Measurements from ENCODE around the gene MMGT1.
"Not testable (repeated sequence)": the region's sequence is repeated elsewhere in the genome, so short reads cannot be mapped to it uniquely, and the experiment has no call there.

MMGT1 gene

DNA sequence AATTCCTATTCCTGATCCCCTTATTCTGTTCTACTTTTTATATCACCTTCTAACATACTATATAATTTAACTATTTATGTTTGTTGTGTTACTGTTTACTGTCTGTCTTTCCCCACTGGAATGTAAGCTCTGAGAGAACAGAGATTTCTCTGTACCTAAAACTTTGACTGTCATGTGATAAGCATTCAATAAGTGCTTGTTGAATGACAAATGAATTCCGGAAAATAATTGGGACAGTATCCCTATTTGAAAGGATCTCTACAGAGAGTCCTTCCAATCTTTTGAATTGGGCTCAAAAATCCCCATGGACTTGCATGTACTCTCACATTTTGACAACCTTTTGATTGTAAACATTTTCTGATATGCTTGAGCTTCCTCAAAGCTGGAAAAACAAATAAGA is 1.6 kb upstream of the MMGT1 start:
- no peaks in the 10 kb centered on the region for H3K36me3 Mint-ChIP-seq (ENCODE audit: low read depth)
- H3K4me1 Mint-ChIP-seq = peaks cover 24% of the 10 kb centered on the region
- DNase-seq (no peak), ATAC-seq (no peak)
- H3K9me3 Mint-ChIP-seq = no peaks in the 10 kb centered on the region
- H3K4me3 Mint-ChIP-seq = no peak overlapping the region
- H3K27ac Mint-ChIP-seq = no peak overlapping the region
- H3K27me3 Mint-ChIP-seq = no peaks in the 10 kb centered on the region

DNA sequence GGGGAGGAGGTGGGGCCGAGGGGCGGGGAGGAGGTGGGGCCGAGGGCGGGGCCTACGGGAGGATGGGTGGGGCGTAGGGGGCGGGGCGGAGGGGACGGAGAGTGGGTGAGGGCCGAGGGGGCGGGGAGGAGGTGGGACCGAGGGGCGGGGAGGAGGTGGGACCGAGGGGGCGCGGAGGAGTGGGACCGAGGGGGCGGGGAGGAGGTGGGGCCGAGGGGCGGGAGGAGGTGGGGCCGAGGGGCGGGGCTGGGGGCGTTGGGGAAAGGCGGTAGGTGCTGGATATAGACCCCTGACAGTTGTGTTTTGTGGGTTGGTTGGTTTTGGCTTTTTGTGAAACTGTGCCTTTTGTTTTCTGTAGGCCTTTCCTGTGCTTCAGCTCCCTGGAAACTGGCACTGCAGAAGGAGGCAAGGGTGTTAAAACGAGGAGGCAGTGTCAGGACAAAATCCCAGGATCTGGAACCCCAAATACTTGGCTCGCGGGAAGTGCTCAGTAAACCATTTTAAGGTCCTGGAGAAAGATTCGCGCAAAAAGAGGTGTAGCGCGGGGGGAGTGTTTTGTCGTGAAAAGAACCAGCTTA is 580 bp upstream of the MMGT1 start:
- H3K4me1 Mint-ChIP-seq = peaks cover 25% of the 10 kb centered on the region
- peak overlapping the region; percentile 72 for H3K4me3 Mint-ChIP-seq
- peak; percentile 15 for ATAC-seq
- DNase-seq = peak; percentile 65
- H3K27ac Mint-ChIP-seq = no peak overlapping the region
- H3K27me3 Mint-ChIP-seq = no peaks in the 10 kb centered on the region
- no peaks in the 10 kb centered on the region for H3K36me3 Mint-ChIP-seq (ENCODE audit: low read depth)
- no peaks in the 10 kb centered on the region for H3K9me3 Mint-ChIP-seq

DNA sequence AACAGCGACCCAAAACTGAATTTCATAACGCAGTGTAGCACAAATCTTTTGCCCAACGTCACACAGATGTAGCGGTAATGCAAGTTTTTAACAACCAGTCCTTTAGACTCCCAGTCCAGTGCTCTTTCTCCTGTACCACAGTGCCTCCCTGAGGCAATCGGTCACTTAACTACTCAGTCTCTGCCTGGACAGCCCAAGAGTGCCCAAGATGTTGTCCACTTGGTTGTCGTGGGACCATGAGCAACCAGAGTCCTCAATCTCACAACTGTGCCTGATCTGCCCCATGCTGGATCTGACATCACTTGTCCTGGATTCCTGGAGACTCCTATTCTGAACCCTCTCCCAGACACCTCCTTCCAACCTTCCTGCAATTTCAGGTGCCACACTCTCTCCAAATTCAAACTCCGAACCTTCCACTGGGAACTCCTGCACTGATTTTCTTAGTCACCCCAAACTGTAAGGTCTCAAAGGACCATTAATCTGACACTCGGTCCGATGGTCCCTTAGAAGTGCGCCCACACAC is 702 bp downstream of the MMGT1 start:
- H3K9me3 Mint-ChIP-seq = no peaks in the 10 kb centered on the region
- H3K4me3 Mint-ChIP-seq = peak overlapping the region; percentile 94
- no peaks in the 10 kb centered on the region for H3K36me3 Mint-ChIP-seq (ENCODE audit: low read depth)
- H3K4me1 Mint-ChIP-seq = peaks cover 25% of the 10 kb centered on the region
- peak overlapping the region; percentile 89 for H3K27ac Mint-ChIP-seq
- ATAC-seq (peak; percentile 40), DNase-seq (no peak)
- H3K27me3 Mint-ChIP-seq = no peaks in the 10 kb centered on the region

DNA sequence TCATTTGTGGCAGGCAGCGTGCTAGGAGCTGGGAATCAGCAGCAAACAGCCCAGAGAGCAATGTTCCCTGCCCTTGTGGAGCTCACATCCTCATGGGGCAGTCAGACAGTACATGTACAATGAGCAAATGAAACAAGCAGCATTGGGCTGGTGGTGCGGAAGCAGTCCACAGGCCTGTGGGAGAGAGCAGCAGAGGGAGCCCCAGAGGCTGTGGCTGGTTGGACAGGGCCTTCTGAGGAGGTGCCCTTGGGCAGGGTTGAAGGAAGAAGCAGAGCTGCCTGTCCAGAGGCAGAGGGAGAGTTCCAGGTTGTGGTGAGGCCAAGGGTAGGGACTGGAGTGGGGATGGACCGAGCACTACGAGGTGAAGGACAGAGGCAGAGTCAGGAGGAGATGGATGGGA is 22.5 kb downstream of the MMGT1 start:
- DNase-seq = no peak
- no peak overlapping the region for H3K27ac Mint-ChIP-seq
- H3K4me1 Mint-ChIP-seq = no peaks in the 10 kb centered on the region
- no peak for ATAC-seq
- H3K36me3 Mint-ChIP-seq (ENCODE audit: low read depth) = no peaks in the 10 kb centered on the region
- H3K4me3 Mint-ChIP-seq = no peak overlapping the region
- no peaks in the 10 kb centered on the region for H3K9me3 Mint-ChIP-seq
- no peaks in the 10 kb centered on the region for H3K27me3 Mint-ChIP-seq

DNA sequence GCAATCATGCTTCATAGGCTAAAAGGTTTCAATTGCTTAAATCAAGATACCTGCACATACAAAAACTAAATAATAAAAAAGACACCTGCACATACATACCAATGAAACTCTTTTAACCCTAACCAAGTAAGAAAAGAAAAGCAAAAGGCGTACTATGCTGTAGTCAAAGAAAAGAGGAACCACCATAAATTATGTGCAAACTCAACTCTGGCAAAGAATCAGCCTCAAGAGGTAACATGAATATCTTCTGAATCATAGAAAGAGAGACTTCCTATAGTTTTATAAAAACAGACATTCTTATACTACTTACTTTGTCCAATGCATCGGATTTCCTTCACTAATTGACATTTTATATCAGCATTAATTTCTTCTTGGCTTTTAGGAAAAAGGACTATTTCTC is 29.3 kb downstream of the MMGT1 start:
- no peak for DNase-seq
- ATAC-seq = no peak
- Mint-ChIP-seq H3K36me3 (ENCODE audit: low read depth) (peaks cover 12% of the 10 kb centered on the region), H3K9me3 (no peaks in the 10 kb centered on the region), H3K27me3 (no peaks in the 10 kb centered on the region), H3K27ac (no peak overlapping the region), H3K4me1 (no peaks in the 10 kb centered on the region), H3K4me3 (no peak overlapping the region)

GRCh38 chrX:135931644-135932487 is 41.9 kb downstream of the MMGT1 start:
- peak; percentile 30 for DNase-seq
- Mint-ChIP-seq H3K9me3 (no peaks in the 10 kb centered on the region), H3K4me3 (no peak overlapping the region), H3K36me3 (ENCODE audit: low read depth) (no peaks in the 10 kb centered on the region), H3K27ac (no peak overlapping the region), H3K27me3 (no peaks in the 10 kb centered on the region), H3K4me1 (no peaks in the 10 kb centered on the region)
- no peak for ATAC-seq

- no peaks in the 10 kb centered on the region for H3K4me1 Mint-ChIP-seq
- no peaks in the 10 kb centered on the region for H3K27me3 Mint-ChIP-seq
- no peak overlapping the region for H3K4me3 Mint-ChIP-seq
- H3K27ac Mint-ChIP-seq = no peak overlapping the region
- DNase-seq = no peak
- ATAC-seq = no peak
- no peaks in the 10 kb centered on the region for H3K36me3 Mint-ChIP-seq (ENCODE audit: low read depth)
- H3K9me3 Mint-ChIP-seq = no peaks in the 10 kb centered on the region
Observed at GRCh38 chrX:135927897-135928296, 45.9 kb downstream of the MMGT1 start.

DNA sequence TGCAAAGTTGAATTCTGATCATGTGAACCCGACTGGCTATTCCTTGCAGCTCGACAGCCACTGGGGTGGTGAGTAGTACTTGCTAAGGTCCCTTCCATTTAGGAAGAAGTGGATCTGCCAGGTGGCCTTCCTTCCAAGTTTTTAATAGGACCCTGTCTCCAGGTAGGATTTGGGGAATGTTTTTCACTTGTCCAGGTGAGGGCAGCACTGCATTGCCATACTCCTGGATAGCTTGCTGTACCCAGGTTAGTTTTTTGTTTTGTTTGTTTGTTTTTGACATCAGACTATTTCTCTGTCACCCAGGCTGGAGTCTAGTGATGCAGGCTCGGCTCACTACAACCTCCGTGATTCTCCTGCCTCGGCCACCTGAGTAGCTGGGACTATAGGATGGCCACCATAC is 50.4 kb downstream of the MMGT1 start:
- no peaks in the 10 kb centered on the region for H3K4me1 Mint-ChIP-seq
- H3K9me3 Mint-ChIP-seq = no peaks in the 10 kb centered on the region
- no peak overlapping the region for H3K27ac Mint-ChIP-seq
- H3K36me3 Mint-ChIP-seq (ENCODE audit: low read depth) = no peaks in the 10 kb centered on the region
- H3K27me3 Mint-ChIP-seq = no peaks in the 10 kb centered on the region
- ATAC-seq (no peak), DNase-seq (no peak)
- no peak overlapping the region for H3K4me3 Mint-ChIP-seq

DNA sequence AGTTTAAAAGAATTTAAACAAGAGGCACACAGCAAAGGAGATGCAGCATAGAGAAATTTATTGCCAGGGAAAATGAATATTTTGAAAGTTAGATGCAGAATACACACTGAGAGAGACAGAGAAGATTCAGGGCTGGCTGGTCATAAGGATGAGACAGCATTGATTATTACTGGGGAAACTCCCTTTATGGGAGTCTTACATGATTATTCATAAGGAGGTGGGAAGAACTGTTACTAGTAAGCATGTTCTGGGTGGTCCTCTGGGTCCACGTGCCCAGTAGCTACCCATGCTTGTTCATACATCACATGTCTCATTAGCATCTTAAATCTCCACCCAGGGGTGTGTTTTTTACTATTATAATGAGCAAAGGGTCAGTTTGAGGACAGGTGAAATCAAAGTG is 53.3 kb downstream of the MMGT1 start:
- ATAC-seq, H3K27me3 Mint-ChIP-seq, H3K4me3 Mint-ChIP-seq: not testable (repeated sequence)

GRCh38 chrX:135914404-135914803 is 59.4 kb downstream of the MMGT1 start:
- Mint-ChIP-seq H3K36me3 (ENCODE audit: low read depth) (no peaks in the 10 kb centered on the region), H3K9me3 (no peaks in the 10 kb centered on the region), H3K27me3 (peaks cover 5% of the 10 kb centered on the region), H3K4me3 (no peak overlapping the region), H3K4me1 (no peaks in the 10 kb centered on the region), H3K27ac (no peak overlapping the region)
- DNase-seq = no peak
- no peak for ATAC-seq

More for the DNA sequence above, 53.3 kb downstream of the MMGT1 start:
- not testable (repeated sequence) for H3K27ac Mint-ChIP-seq; H3K36me3 Mint-ChIP-seq (ENCODE audit: low read depth); H3K9me3 Mint-ChIP-seq; H3K4me1 Mint-ChIP-seq; DNase-seq

Data from activated naive CD8-positive, alpha-beta T cell treated with anti-CD3 and anti-CD28 coated beads, Interleukin-2, amount 50 U/mL, for 24 hours (primary cell).